Stomach (tissue), 4 donors: ENCODE measurements around the gene KCTD5.

Source experiments
- CTCF ChIP-seq, 7 experiments: fragments of 450-650 bp in 4 of 7; fragments of 200-600 bp in 3 of 7; sonication (generic) in 3 of 7; IDR thresholded peaks; one replicate each; pipeline ENCODE4 v1.5.1; 2016 to 2019; ENCODE audit warnings: antibody characterized with exemption in 7 of 7, control low read depth in 2 of 7, mild to moderate bottlenecking in 1 of 7
- EP300 ChIP-seq: sonication (generic); formaldehyde crosslinking; IDR thresholded peaks from one replicate; pipeline ENCODE4 v1.6.1; 2017; ENCODE audit warnings: antibody characterized with exemption
- POLR2A ChIP-seq, 4 donors: fragments of 450-650 bp; IDR thresholded peaks; one replicate each; pipeline ENCODE4 v1.6.1; 2016; ENCODE audit warnings: antibody characterized with exemption in 4 of 4, control low read depth in 2 of 4, mild to moderate bottlenecking in 1 of 4, moderate library complexity in 1 of 4
- POLR2AphosphoS5 ChIP-seq, 3 donors: sonication (generic); formaldehyde crosslinking; IDR thresholded peaks; one replicate each; pipeline ENCODE4 v1.6.1; 2016; ENCODE audit warnings: antibody characterized with exemption in 3 of 3

- no peak for TF ChIP-seq CTCF (IDR thresholded peaks at IDR 0.05)
- no peak for TF ChIP-seq EP300
- TF ChIP-seq POLR2AphosphoS5 (IDR thresholded peaks at IDR 0.05): no peak
- no peak for TF ChIP-seq POLR2A (IDR thresholded peaks at IDR 0.05)
These were observed 75.0 kb downstream of the KCTD5 start for GRCh38 chr16:2757344-2757743.
